CD4-positive, alpha-beta T cell treated with Interleukin-15 for 4 hours (primary cell): ENCODE data around the gene KCNMA1.

ENCODE experiments used
- DNase-seq: peaks from one replicate; pipeline ENCODE4 v3.0.0-alpha.2; 2020; ENCODE audit warnings: low spot score

The KCNMA1 gene

DNA sequence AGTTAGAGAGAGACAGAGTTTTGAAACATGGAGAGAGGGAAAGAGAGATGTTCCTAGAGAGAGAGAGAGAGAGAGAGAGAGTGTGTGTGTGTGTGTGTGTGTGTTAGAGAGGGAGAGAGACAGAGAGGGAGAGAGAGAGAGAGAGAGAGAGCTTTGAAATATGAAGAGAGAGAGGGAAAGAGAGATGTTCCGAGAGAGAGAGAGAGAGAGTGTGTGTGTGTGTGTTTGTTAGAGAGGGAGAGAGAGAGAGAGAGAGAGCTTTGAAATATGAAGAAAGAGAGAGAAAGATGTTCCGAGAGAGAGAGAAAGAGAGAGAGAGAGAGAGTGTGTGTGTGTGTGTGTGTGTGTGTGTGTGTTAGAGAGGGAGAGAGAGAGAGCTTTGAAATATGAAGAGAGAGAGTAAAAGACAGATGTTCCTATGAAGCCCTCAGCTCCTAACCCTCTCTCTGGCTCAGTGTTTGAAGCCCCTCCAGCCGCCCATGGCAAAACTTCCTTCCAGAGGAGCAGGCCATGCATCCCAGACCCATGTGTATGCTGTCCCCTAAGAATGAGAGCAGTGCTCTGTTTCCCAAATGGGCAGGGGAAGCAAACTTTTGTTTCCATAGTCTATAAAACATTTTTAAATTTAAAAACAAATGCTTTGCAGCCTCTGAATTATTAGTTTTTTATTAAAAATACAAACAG, 130.9 kb downstream of the KCNMA1 start:
- no peak for DNase-seq

DNA sequence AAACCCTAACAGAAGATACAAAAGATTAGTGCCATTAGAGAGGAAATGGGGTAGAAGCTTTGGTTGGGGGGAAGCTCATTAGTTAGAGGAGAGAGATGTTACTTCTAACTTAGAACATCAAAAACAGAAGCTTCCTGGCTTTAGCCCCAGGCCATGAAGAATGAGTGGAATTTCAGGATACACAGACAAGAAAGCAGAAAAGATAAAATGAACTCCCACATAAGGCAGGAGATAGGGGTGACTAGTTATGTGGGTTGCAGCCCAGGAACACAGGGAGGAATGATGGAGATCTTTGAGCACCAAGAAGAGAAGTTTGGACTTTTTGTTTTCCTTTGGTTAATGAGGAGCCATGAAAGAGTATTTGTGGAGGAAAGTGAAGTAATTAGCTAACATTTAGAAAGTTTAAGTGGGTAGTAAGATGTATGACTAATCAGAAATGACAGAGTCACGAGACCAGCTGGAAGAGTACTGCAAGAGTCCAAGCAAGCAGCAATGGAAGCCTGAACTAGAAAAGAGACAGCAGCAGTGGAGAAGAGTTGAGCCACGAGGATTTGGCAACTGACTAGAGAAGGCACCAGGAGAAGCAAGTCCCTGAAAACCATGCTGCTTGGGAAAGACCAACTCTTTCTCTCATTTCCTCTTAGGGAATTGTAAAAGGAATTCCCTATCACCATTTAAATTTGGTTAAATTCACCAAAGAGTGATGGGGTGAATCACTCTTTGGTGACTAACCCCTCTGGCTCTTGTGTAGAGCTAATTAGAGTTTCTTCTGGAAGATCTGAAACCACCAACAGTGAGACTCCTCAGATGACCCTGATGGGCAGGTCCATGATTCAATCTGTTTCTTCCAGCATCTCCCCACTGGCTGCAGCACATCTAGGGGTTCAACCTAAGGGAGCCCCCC, 131.9 kb downstream of the KCNMA1 start:
- DNase-seq = no peak

- DNase-seq = no peak
Measured at GRCh38 chr10:77504873-77505257, 132.7 kb downstream of the KCNMA1 start.

DNA sequence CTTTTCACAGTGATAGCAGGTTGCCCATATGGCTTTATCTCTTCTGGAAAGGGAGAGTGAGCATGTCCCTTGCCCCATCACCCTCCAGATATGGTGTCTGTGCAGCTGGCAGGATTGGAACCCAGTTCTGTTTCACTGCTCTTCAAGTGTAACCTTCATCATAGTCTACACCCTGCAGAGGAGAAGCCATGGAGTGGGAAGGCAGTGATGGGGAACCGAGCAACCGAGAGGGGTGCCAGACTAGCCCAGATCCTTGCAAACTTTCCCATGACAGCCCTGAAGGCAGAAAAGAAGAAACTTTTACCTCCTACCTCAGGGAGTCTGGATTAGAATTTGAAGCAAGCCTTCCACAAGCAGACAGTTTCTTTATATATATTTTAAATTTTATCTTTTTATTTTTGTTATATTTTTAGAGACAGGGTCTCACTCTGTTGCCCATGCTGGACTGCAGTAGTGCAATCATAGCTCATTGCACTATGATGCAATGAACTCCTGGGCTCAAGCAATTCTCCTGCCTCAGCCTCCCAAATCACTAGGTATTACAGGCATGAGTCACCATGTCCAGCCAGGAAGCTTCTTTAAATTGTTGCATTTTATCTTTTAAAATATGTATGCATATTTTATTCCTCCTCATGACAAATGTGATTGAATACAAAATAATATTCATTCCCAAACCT, 133.3 kb downstream of the KCNMA1 start:
- DNase-seq = no peak

DNA sequence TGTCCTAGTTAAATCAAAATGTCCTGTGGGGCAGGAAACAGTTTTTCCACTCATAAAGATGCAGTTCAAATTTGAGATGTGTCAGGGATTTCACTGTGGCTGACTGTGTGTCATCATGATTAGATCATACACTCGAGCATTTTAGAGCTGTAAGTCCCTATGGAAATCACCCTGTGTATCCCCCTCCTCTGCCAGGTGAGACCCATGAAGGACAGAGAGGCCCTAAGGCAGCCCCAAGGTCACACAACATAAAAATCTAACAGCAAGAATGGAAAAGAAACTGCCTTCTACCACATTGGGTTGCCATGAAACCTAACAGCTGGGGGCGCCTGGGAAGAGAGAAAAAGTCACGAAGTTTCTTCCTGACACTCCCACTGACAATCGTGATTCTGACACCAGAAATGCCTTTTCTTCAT, 135.8 kb downstream of the KCNMA1 start:
- DNase-seq = no peak

DNA sequence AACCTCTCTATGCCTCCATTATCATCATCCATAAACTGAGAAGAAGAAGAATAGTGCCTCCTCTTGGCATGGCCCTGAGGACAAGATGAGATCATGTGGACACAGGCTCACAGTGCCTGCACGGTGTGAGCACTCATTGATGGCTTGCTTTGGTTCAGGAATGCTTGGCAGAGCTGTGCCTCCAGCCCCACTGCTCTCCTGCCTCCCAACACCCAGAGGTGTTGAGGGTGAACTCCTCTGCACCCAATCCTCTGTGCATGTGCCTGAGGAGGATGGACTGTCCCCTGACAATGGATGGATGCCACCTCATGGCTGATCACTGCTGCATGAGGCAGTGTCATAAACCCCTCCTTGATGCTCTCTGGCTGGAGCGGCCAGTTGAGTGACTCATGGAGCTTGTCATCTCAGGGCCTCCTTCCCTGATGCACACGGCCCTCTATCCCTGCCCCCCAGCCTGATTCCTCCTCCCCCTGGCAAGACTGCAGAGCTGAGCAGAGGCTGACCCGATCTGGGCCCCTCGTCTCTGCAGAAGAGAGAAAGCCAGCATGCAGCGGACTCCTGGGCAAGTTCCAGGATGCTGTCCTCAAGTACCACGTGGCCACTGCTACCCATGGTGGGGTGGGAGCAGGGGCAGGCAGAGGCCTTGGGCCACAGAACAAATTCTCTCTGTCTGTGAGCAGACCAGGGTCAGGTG, 136.3 kb downstream of the KCNMA1 start:
- no peak for DNase-seq

GRCh38 chr10:77500754-77501151, 136.9 kb downstream of the KCNMA1 start:
- no peak for DNase-seq

- no peak for DNase-seq
Measured at GRCh38 chr10:77498829-77499228, 138.8 kb downstream of the KCNMA1 start.

DNA sequence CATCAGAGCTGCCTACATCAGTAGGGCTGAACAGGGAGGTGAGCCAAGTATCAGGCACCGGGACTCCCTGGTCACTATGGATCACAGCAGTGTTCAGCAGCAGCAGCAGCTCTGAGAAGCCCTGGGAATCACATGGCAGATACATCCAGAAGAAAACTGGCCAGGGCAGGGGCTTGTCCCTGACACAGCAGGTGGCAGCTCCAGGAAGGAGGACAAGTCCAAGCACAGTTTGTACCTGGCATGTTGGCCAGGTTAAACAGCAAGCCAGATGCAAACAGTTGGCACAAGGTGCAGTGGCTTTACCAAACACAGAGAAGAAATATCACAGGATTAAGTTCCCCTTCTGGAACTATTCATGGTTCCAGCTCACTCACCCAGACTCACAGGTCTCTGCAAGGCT, 139.4 kb downstream of the KCNMA1 start:
- DNase-seq = no peak

DNA sequence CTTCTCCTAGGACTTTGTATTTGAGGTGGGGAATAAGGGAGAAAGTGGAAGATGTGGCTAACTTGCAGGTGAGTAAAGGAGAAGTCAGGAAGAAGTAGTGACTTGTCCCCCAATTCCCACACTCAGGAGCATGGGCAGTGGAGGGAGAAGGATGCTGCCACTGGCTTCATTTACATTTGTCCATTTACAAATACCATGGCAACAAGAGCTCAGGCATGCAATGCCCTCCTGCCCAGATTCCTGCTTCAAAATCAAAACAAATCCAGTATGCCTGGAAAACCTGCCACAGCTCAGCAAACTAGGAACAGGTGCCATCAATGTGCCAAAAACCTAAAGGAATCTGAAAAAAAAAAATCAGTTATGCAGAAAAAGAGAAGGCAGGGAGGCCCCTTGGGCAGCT, 139.9 kb downstream of the KCNMA1 start:
- DNase-seq = no peak

GRCh38 chr10:77496941-77497420, 140.6 kb downstream of the KCNMA1 start:
- DNase-seq = no peak

DNA sequence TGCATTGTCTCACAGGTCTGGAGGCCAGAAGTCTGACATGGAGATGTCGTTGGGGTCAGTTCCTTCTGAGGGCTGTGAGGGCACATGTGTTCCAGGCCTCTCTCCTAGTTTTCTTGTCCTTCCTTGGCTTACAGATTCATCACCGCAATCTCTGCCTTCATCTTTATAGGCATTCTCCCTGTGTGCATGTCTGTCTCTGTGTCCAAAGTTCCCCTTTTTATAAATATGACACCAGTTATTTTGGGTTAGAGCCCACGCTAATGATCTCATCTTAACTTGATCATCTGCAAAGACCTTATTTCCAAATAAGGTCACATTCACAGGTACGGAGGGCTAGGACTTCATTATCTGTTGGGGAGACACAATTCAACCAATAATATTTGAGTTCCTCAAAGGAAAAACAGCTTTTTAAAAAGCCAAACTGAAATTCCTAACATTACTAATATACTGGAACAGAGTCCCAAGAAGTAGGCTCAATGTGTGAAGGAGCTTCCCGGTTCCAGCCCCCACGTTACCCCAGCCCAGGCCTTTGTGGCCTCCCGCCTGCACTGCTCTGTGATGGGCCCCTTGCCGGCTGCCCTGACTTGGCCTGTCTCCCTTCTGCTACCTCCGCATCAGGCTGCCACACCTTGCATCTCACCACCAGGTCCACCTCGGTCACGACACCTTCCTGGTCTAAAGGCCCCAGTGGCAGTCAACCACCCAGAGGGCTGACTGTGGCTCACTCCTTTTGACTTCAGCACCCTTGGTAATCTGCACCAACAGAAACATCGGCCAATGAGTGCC, 142.7 kb downstream of the KCNMA1 start:
- DNase-seq = no peak

DNA sequence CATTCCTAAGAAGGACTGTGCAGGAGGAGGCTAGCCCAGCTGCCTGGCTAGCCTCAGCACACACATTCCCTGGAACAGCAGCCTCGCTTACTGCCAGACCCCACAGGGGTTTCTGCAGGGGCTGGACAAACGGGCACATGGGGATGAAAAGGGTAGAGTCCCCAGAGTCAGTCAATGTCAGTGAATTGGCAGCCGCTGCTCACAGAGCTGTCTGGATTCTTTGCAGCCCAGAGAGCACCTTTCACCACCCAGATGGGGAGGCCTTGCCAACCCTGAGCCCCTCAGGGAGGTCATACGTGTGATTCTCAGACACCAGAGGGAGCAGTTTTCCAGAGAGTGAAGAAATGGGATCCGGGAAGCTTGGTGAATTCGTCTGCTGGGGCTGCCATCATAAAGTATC, 143.3 kb downstream of the KCNMA1 start:
- DNase-seq = no peak

GRCh38 chr10:77493851-77494261, 143.8 kb downstream of the KCNMA1 start:
- DNase-seq = no peak

- DNase-seq = no peak
Measured at GRCh38 chr10:77493239-77493806, 144.3 kb downstream of the KCNMA1 start.

GRCh38 chr10:77492368-77492994, 145.1 kb downstream of the KCNMA1 start:
- DNase-seq = no peak

GRCh38 chr10:77490534-77491314, 146.9 kb downstream of the KCNMA1 start:
- no peak for DNase-seq

GRCh38 chr10:77486517-77486916, 151.1 kb downstream of the KCNMA1 start:
- no peak for DNase-seq

DNA sequence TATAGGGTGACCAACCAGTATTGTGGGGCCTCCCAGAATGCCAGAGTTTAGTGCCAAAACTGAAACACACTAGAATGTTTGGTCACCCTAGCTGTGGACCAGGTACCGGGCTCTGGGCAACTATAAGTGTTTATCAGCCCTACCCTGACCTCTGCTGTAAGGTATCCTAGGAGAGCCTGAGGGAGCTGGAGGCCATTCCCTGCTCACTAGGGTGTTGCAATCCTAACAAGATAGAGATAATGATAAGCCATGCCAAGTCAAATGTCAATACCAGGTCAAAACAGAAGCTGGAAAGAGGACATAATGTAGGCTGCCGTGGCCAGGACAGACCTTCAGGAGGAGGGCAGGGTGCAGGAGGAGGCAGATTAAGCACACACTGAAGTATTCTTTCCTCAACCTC, 151.8 kb downstream of the KCNMA1 start:
- DNase-seq = no peak

GRCh38 chr10:77482072-77482471, 155.5 kb downstream of the KCNMA1 start:
- DNase-seq = no peak
